PC-9 (cell line): ENCODE measurements around the gene MTMR4.

Source experiments
- EZH2 ChIP-seq: fragments of 200-600 bp; sonication (generic); IDR thresholded peaks from 2 replicates; pipeline ENCODE4 v1.8.0; 2017; ENCODE audit warnings: antibody characterized with exemption, low read depth
- TF ChIP-seq, protein P1 (sequence below): fragments of 200-600 bp; sonication (generic); conservative IDR thresholded peaks from 2 replicates; pipeline ENCODE4 v1.6.1; 2017; ENCODE audit warnings: mixed run types, antibody characterized with exemption, mild to moderate bottlenecking, moderate library complexity

DNA sequence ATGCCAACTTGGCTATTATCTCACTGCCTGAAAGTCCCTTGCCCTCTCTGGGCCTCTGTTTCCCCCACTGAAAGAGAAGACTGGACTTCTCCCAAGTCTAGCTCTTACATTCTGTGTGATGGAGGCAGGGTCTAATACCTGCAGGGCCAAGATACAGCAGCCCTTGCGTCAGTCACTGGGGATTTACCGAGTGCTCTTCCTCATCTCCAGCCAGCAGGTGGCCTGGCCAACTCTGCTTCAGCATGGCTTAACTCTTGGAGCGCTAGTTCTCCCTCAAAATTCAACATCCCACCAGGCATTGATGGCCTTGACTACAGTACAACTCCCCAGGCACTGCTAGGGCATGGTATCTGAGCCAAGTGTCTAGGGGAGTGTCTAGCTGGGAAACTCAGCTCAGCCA is 19.9 kb upstream of the MTMR4 start:
- TF ChIP-seq, protein P1, sequence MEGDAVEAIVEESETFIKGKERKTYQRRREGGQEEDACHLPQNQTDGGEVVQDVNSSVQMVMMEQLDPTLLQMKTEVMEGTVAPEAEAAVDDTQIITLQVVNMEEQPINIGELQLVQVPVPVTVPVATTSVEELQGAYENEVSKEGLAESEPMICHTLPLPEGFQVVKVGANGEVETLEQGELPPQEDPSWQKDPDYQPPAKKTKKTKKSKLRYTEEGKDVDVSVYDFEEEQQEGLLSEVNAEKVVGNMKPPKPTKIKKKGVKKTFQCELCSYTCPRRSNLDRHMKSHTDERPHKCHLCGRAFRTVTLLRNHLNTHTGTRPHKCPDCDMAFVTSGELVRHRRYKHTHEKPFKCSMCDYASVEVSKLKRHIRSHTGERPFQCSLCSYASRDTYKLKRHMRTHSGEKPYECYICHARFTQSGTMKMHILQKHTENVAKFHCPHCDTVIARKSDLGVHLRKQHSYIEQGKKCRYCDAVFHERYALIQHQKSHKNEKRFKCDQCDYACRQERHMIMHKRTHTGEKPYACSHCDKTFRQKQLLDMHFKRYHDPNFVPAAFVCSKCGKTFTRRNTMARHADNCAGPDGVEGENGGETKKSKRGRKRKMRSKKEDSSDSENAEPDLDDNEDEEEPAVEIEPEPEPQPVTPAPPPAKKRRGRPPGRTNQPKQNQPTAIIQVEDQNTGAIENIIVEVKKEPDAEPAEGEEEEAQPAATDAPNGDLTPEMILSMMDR, result no peak
- TF ChIP-seq EZH2, result no peak
